WTC11 (cell line): Measurements from ENCODE around the gene FEZF1. TPM values are rescaled to one million over a fixed set of nuclear protein-coding genes. Genes with fewer than 3 reads are reported as not detected.

Source experiments
- ATAC-seq: fragments of 200-7000 bp; cut with Tn5 transposase; 2 replicates; pipeline ENCODE4 v1.10.0; 2021; ENCODE audit warnings: mild to moderate bottlenecking, moderate library complexity
- CTCF ChIA-PET: fragments of 300-600 bp; sonication (Branson Sonifier 250); formaldehyde crosslinking; loops from one replicate; lab custom pipeline; 2021; ENCODE audit warnings: antibody characterized with exemption; lab: Charles Lee
- POLR2A ChIA-PET: fragments of 350-600 bp; sonication (Branson Sonifier 250); formaldehyde crosslinking; loops from one replicate; lab custom pipeline; 2021; ENCODE audit warnings: antibody characterized with exemption; lab: Charles Lee
- DNase-seq: peaks from one replicate; pipeline ENCODE4 v3.0.0; 2021; ENCODE audit warnings: low spot score
- H3K27ac Mint-ChIP-seq: 2 replicates; pipeline ENCODE4 v1.8.0; 2021; ENCODE audit warnings: mixed read lengths
- H3K27me3 Mint-ChIP-seq: 2 replicates; pipeline ENCODE4 v1.8.0; 2021; ENCODE audit warnings: low read depth, mild to moderate bottlenecking, moderate library complexity, mixed read lengths
- H3K36me3 Mint-ChIP-seq: 2 replicates; pipeline ENCODE4 v1.8.0; 2021; ENCODE audit warnings: mixed read lengths
- H3K4me1 Mint-ChIP-seq: 2 replicates; pipeline ENCODE4 v1.8.0; 2022; ENCODE audit warnings: mixed read lengths
- H3K4me3 Mint-ChIP-seq: 2 replicates; pipeline ENCODE4 v1.8.0; 2021; ENCODE audit warnings: mild to moderate bottlenecking, moderate library complexity, mixed read lengths
- H3K9me3 Mint-ChIP-seq: 2 replicates; pipeline ENCODE4 v1.8.0; 2021; ENCODE audit warnings: mixed read lengths
- AR ChIP-seq: fragments of 250-450 bp; sonication (Bioruptor Pico); IDR thresholded peaks from 2 replicates; pipeline ENCODE4 v1.9.0; 2021; ENCODE audit warnings: mild to moderate bottlenecking
- ARID4B ChIP-seq: sonication (generic); formaldehyde crosslinking; IDR thresholded peaks from 2 replicates; pipeline ENCODE4 v1.8.0; 2023; ENCODE audit warnings: missing genetic modification reagents, mild to moderate bottlenecking, borderline replicate concordance
- ETV6 ChIP-seq: sonication (generic); formaldehyde crosslinking; IDR thresholded peaks from 2 replicates; pipeline ENCODE4 v1.8.1; 2022; ENCODE audit warnings: mild to moderate bottlenecking, missing genetic modification reagents
- FOXJ3 ChIP-seq: sonication (generic); formaldehyde crosslinking; IDR thresholded peaks from 2 replicates; pipeline ENCODE4 v1.9.0; 2021; ENCODE audit warnings: missing genetic modification reagents, mild to moderate bottlenecking, borderline replicate concordance
- FOXK1 ChIP-seq: sonication (generic); formaldehyde crosslinking; IDR thresholded peaks from 2 replicates; pipeline ENCODE4 v1.8.0; 2022; ENCODE audit warnings: mild to moderate bottlenecking, moderate library complexity, missing genetic modification reagents
- FOXP4 ChIP-seq: sonication (generic); formaldehyde crosslinking; IDR thresholded peaks from 2 replicates; pipeline ENCODE4 v1.8.0; 2022; ENCODE audit warnings: mild to moderate bottlenecking, missing genetic modification reagents
- HMGXB4 ChIP-seq: sonication (generic); formaldehyde crosslinking; IDR thresholded peaks from 2 replicates; pipeline ENCODE4 v1.8.1; 2023; ENCODE audit warnings: mild to moderate bottlenecking, moderate library complexity, missing genetic modification reagents
- JUN ChIP-seq: sonication (generic); formaldehyde crosslinking; IDR thresholded peaks from 2 replicates; pipeline ENCODE4 v1.8.0; 2023; ENCODE audit warnings: mild to moderate bottlenecking, missing genetic modification reagents
- NFE2L1 ChIP-seq: sonication (generic); formaldehyde crosslinking; IDR thresholded peaks from 2 replicates; pipeline ENCODE4 v1.8.1; 2023; ENCODE audit warnings: missing genetic modification reagents
- NR1H2 ChIP-seq: sonication (generic); formaldehyde crosslinking; IDR thresholded peaks from 2 replicates; pipeline ENCODE4 v1.9.0; 2021; ENCODE audit warnings: mild to moderate bottlenecking, moderate library complexity, missing genetic modification reagents
- NR2C2 ChIP-seq: sonication (generic); formaldehyde crosslinking; IDR thresholded peaks from 2 replicates; pipeline ENCODE4 v1.8.0; 2022; ENCODE audit warnings: mild to moderate bottlenecking, missing genetic modification reagents
- RORB ChIP-seq: fragments of 250-450 bp; sonication (Bioruptor Pico); IDR thresholded peaks from 2 replicates; pipeline ENCODE4 v1.9.0; 2021; ENCODE audit warnings: mild to moderate bottlenecking
- SOX15 ChIP-seq: fragments of 250-450 bp; sonication (Bioruptor Pico); IDR thresholded peaks from 2 replicates; pipeline ENCODE4 v1.9.0; 2021; ENCODE audit warnings: mild to moderate bottlenecking
- TEAD1 ChIP-seq: sonication (generic); formaldehyde crosslinking; IDR thresholded peaks from 2 replicates; pipeline ENCODE4 v1.8.0; 2022; ENCODE audit warnings: mild to moderate bottlenecking, missing genetic modification reagents
- ZNF138 ChIP-seq: sonication (generic); formaldehyde crosslinking; conservative IDR thresholded peaks from 2 replicates; pipeline ENCODE4 v1.8.1; 2022; ENCODE audit warnings: mild to moderate bottlenecking, moderate library complexity, missing genetic modification reagents
- ZNF281 ChIP-seq: sonication (generic); formaldehyde crosslinking; IDR thresholded peaks from 2 replicates; pipeline ENCODE4 v1.8.0; 2023; ENCODE audit warnings: mild to moderate bottlenecking, missing genetic modification reagents
- ZNF512 ChIP-seq: sonication (generic); formaldehyde crosslinking; IDR thresholded peaks from 2 replicates; pipeline ENCODE4 v1.8.1; 2022; ENCODE audit warnings: missing genetic modification reagents, borderline replicate concordance
- ZSCAN18 ChIP-seq: fragments of 250-450 bp; sonication (Bioruptor Pico); IDR thresholded peaks from 2 replicates; pipeline ENCODE4 v2.1.2; 2022; ENCODE audit warnings: mild to moderate bottlenecking, moderate library complexity
- total RNA-seq: library from RNA; stranded (reverse); gene quantifications from 3 replicates; pipeline ENCODE4 v1.2.3, GENCODE V29; 2021

FEZF1 gene
- total RNA-seq, 1 experiment from 2014 or later: 20.0 TPM

GRCh38 chr7:122256046-122256445 is 48.5 kb downstream of the FEZF1 start:
- H3K9me3 Mint-ChIP-seq: no peaks in the 10 kb centered on the region
- H3K4me3 Mint-ChIP-seq: peak overlapping the region; percentile 3
- POLR2A ChIA-PET: no interaction called here
- TF ChIP-seq ZNF512: no peak
- no peak for TF ChIP-seq NR2C2 (CRISPR knock-in tag)
- no peak for TF ChIP-seq ARID4B (CRISPR knock-in tag)
- TF ChIP-seq AR (CRISPR knock-in tag): no peak
- no peak for TF ChIP-seq NR1H2 (CRISPR knock-in tag)
- TF ChIP-seq, all 79 proteins: peak for 0
- Mint-ChIP-seq H3K27ac (no peak overlapping the region), H3K36me3 (no peaks in the 10 kb centered on the region), H3K27me3 (no peaks in the 10 kb centered on the region; the same call in none of the 2 replicates), H3K4me1 (peaks cover 47% of the 10 kb centered on the region)
- no peak for DNase-seq
- no peak for ATAC-seq
- CTCF ChIA-PET: interaction anchor here (1.2 to 1.4 kb wide), 2 partner anchors 44 to 163 kb away, joined by 3 to 4 read pairs; no protein-coding TSS in a partner anchor

GRCh38 chr7:122255454-122255853 is 49.1 kb downstream of the FEZF1 start:
- H3K36me3 Mint-ChIP-seq: no peaks in the 10 kb centered on the region
- peak overlapping the region; percentile 26; the same call in 1 of the 2 replicates for H3K27ac Mint-ChIP-seq
- H3K9me3 Mint-ChIP-seq: no peaks in the 10 kb centered on the region
- no peak for DNase-seq
- ATAC-seq: peak; percentile 84
- POLR2A ChIA-PET: no interaction called here
- CTCF ChIA-PET: interaction anchor here (1.2 to 1.4 kb wide), 2 partner anchors 44 to 162 kb away, joined by 3 to 4 read pairs; no protein-coding TSS in a partner anchor
- no peak overlapping the region for H3K4me3 Mint-ChIP-seq
- H3K27me3 Mint-ChIP-seq: no peaks in the 10 kb centered on the region; the same call in none of the 2 replicates
- peaks cover 41% of the 10 kb centered on the region for H3K4me1 Mint-ChIP-seq
- TF ChIP-seq TEAD1 (0 out of 2 replicates have a peak, but pooled peaks have one; percentile 53), HMGXB4 (CRISPR knock-in tag) (no peak), NR1H2 (CRISPR knock-in tag) (no peak), JUN (no peak), ZSCAN18 (no peak), FOXJ3 (no peak), ETV6 (peak; percentile 21; the same call in 1 of the 2 replicates), RORB (no peak), ZNF138 (CRISPR knock-in tag) (no peak), NFE2L1 (CRISPR knock-in tag) (no peak), SOX15 (CRISPR knock-in tag) (no peak), FOXP4 (CRISPR knock-in tag) (peak; percentile 96; the same call in 1 of the 2 replicates), ZNF281 (no peak), FOXK1 (CRISPR knock-in tag) (peak; percentile 77; the same call in 1 of the 2 replicates)
